K562 (cell line): ENCODE measurements around the gene SLC40A1. TPM values are rescaled to one million over a fixed set of nuclear protein-coding genes. Genes with fewer than 3 reads are reported as not detected.

Source experiments
- ATAC-seq: fragments of 200-7000 bp; cut with Tn5 transposase; 3 replicates; pipeline ENCODE4 v1.9.1; 2020; ENCODE audit warnings: moderate library complexity
- BruUV-seq: library from RNA; stranded (reverse); fragments of 400-500 nt; replicated peaks from 2 replicates; lab custom pipeline; 2021; lab: Mats Ljungman, UMichigan
- CTCF ChIA-PET: fragments of 300-600 bp; formaldehyde crosslinking; extraction: SDS; loops from one replicate; lab custom pipeline; 2021; ENCODE audit warnings: low intra/inter-chr PET ratio; lab: Yijun Ruan, JAX
- POLR2A ChIA-PET: fragments of 300-600, 350-650 bp; sonication (Branson Sonifier 250); formaldehyde crosslinking; extraction: SDS; loops from one replicate; lab custom pipeline; 2021; ENCODE audit warnings: antibody characterized with exemption, inconsistent platforms; lab: Yijun Ruan, JAX
- DNase-seq, 4 experiments: peaks; one replicate each; pipeline versions ENCODE4 v3.0.0 to v3.0.0-alpha.2; 2011 to 2018; ENCODE audit warnings: low spot score in 3 of 4, mixed read lengths in 3 of 4; ENCODE audit errors: extremely low read depth in 1 of 4
- FAIRE-seq: peaks from 2 replicates; lab custom pipeline; 2011; peaks lifted over from hg19 to GRCh38; lab: Jason Lieb, UNC
- H2AFZ ChIP-seq: 2 replicates; pipeline ENCODE4 v1.6.0; 2011; ENCODE audit warnings: low read depth, low read length, control low read depth, inconsistent platforms
- H3K27ac ChIP-seq: fragments of 200-600 bp; 3 replicates; pipeline ENCODE4 v1.8.0; 2011; ENCODE audit warnings: low read depth, mild to moderate bottlenecking, control low read depth, inconsistent platforms, low read length, moderate library complexity, mixed read lengths; ENCODE audit errors: extremely low read depth
- H3K27me3 ChIP-seq, 2 experiments: fragments of 300-600 bp in 1 of 2; 2 replicates in 1 of 2; 3 replicates in 1 of 2; pipeline versions ENCODE4 v1.6.0 to v1.8.0; 2011; ENCODE audit warnings: inconsistent platforms in 2 of 2, low read length in 2 of 2, mild to moderate bottlenecking in 1 of 2, mixed read lengths in 1 of 2, moderate library complexity in 1 of 2; ENCODE audit not compliant: control insufficient read depth in 2 of 2, insufficient read depth in 2 of 2
- H3K36me3 ChIP-seq: fragments of 300-600 bp; 3 replicates; pipeline ENCODE4 v1.8.0; 2011; ENCODE audit warnings: mild to moderate bottlenecking, low read length, inconsistent platforms; ENCODE audit not compliant: control insufficient read depth, insufficient read depth
- H3K4me1 ChIP-seq, 2 experiments: fragments of 200-600 bp in 1 of 2; replicated peaks in 1 of 2; 2 replicates in 1 of 2; 3 replicates in 1 of 2; pipeline versions ENCODE4 v1.5.1 to v1.8.0; 2011; ENCODE audit warnings: inconsistent platforms in 2 of 2, low read length in 2 of 2, mild to moderate bottlenecking in 1 of 2, mixed read lengths in 1 of 2, moderate library complexity in 1 of 2; ENCODE audit not compliant: control insufficient read depth in 2 of 2, insufficient read depth in 2 of 2
- H3K4me2 ChIP-seq: 2 replicates; pipeline ENCODE4 v1.6.1; 2011; ENCODE audit warnings: low read length, control low read depth, inconsistent platforms, mixed read lengths; ENCODE audit not compliant: insufficient read depth
- H3K4me3 ChIP-seq: fragments of 200-600 bp; sonication (generic), shearing (Covaris generic); 2 replicates; pipeline ENCODE4 v1.5.1; 2016; ENCODE audit warnings: control low read depth, inconsistent platforms
- H3K79me2 ChIP-seq: fragments of 200-600 bp; 3 replicates; pipeline ENCODE4 v1.8.0; 2011; ENCODE audit warnings: low read length, inconsistent platforms; ENCODE audit not compliant: control insufficient read depth, insufficient read depth
- H3K9ac ChIP-seq, 2 experiments: 2 replicates each; pipeline versions ENCODE4 v1.6.0 to v1.6.1; 2011; ENCODE audit warnings: low read depth in 2 of 2, low read length in 2 of 2, control low read depth in 1 of 2, inconsistent platforms in 1 of 2, mild to moderate bottlenecking in 1 of 2, mixed read lengths in 1 of 2; ENCODE audit not compliant: insufficient read depth in 1 of 2
- H3K9me1 ChIP-seq: one replicate; pipeline ENCODE4 v1.6.0; 2011; ENCODE audit warnings: inconsistent platforms, mild to moderate bottlenecking, low read length, moderate library complexity; ENCODE audit not compliant: control insufficient read depth, insufficient read depth
- H3K9me3 ChIP-seq: replicated peaks from 2 replicates; pipeline ENCODE4 v1.5.1; 2011; ENCODE audit warnings: low read depth, low read length, inconsistent platforms; ENCODE audit not compliant: control insufficient read depth, insufficient read depth
- H4K20me1 ChIP-seq: replicated peaks from 2 replicates; pipeline ENCODE4 v1.6.1; 2011; ENCODE audit warnings: low read length, inconsistent platforms, mixed read lengths; ENCODE audit not compliant: control insufficient read depth, insufficient read depth
- CGGBP1 ChIP-seq: fragments of 250-450 bp; sonication (Bioruptor Pico); IDR thresholded peaks from 2 replicates; pipeline ENCODE4 v1.9.0; 2021; ENCODE audit warnings: mild to moderate bottlenecking
- CTBP1 ChIP-seq: fragments of 450-650 bp; IDR thresholded peaks from 2 replicates; pipeline ENCODE4 v1.6.1; 2016; ENCODE audit warnings: borderline replicate concordance
- EWSR1 ChIP-seq: fragments of 450-650 bp; IDR thresholded peaks from 2 replicates; pipeline ENCODE4 v1.6.1; 2018; ENCODE audit warnings: borderline replicate concordance, mild to moderate bottlenecking, low read depth, moderate library complexity; ENCODE audit not compliant: partially characterized antibody
- FIP1L1 ChIP-seq: fragments of 200-400 bp; formaldehyde crosslinking; IDR thresholded peaks from 2 replicates; pipeline ENCODE4 v1.6.1; 2018; ENCODE audit warnings: mild to moderate bottlenecking, low read depth, low read length; ENCODE audit not compliant: poor library complexity, severe bottlenecking
- GABPB2 ChIP-seq: fragments of 250-450 bp; sonication (Bioruptor Pico); conservative IDR thresholded peaks from 2 replicates; pipeline ENCODE4 v1.5.1; 2021; ENCODE audit warnings: mild to moderate bottlenecking
- HDAC3 ChIP-seq: fragments of 450-650 bp; IDR thresholded peaks from 2 replicates; pipeline ENCODE4 v1.6.1; 2018; ENCODE audit warnings: borderline replicate concordance, mild to moderate bottlenecking, moderate library complexity; ENCODE audit not compliant: partially characterized antibody
- NFYB ChIP-seq: IDR thresholded peaks from 2 replicates; pipeline ENCODE4 v1.6.1; 2011; ENCODE audit warnings: mild to moderate bottlenecking, moderate library complexity; ENCODE audit not compliant: insufficient read length; ENCODE audit errors: extremely low read depth
- POLR2AphosphoS2 ChIP-seq: IDR thresholded peaks from 2 replicates; pipeline ENCODE4 v1.6.1; 2012; ENCODE audit warnings: low read length, improper control_type of control experiment
- RBBP5 ChIP-seq: fragments of 200-600 bp; sonication (generic); IDR thresholded peaks from 2 replicates; pipeline ENCODE4 v1.6.1; 2012; ENCODE audit warnings: borderline replicate concordance, mild to moderate bottlenecking, low read length, control low read depth, inconsistent platforms; ENCODE audit not compliant: insufficient read depth, poor library complexity, severe bottlenecking
- RBM17 ChIP-seq: fragments of 200-400 bp; formaldehyde crosslinking; IDR thresholded peaks from 2 replicates; pipeline ENCODE4 v1.6.1; 2017; ENCODE audit warnings: low read depth, mild to moderate bottlenecking, low read length, borderline replicate concordance
- SFPQ ChIP-seq: fragments of 200-400 bp; formaldehyde crosslinking; IDR thresholded peaks from 2 replicates; pipeline ENCODE4 v1.6.1; 2017; ENCODE audit warnings: mild to moderate bottlenecking, low read depth, low read length, moderate library complexity
- SMARCA4 ChIP-seq: fragments of 450-650 bp; IDR thresholded peaks from 2 replicates; pipeline ENCODE4 v1.6.1; 2016
- ZNF436 ChIP-seq: fragments of 250-450, 450-650 bp; sonication (Bioruptor Pico); formaldehyde crosslinking; IDR thresholded peaks from 2 replicates; pipeline ENCODE4 v1.7.0; 2020; ENCODE audit warnings: mild to moderate bottlenecking
- ZNF57 ChIP-seq: fragments of 450-650 bp; formaldehyde crosslinking; IDR thresholded peaks from 2 replicates; pipeline ENCODE4 v1.4.0; 2020; ENCODE audit warnings: mild to moderate bottlenecking, moderate library complexity
- ZSCAN29 ChIP-seq: fragments of 450-650 bp; IDR thresholded peaks from 2 replicates; pipeline ENCODE4 v1.6.1; 2017
- WGBS: fragments of 100-300 bp; shearing (Covaris generic); methylation state at CpG from one replicate; pipeline ENCODE4 v1.1.6; 2016; ENCODE audit warnings: low coverage, mixed read lengths; ENCODE audit not compliant: insufficient coverage; ENCODE audit errors: missing lambda C conversion rate; 5-methylcytosine and 5-hydroxymethylcytosine counted together
- in situ Hi-C: fragments of 300-500 bp; cut with MboI; formaldehyde crosslinking; loops from 4 replicates; pipeline ENCODE4 v1.15.0; 2018; ENCODE audit warnings: inconsistent platforms, mixed read lengths
- intact Hi-C: fragments of 100-400 bp; cut with micrococcal nuclease; formaldehyde crosslinking; loops from 2 replicates; pipeline ENCODE4 v1.14.2; 2022
- polyA plus RNA-seq, 8 experiments: library from polyadenylated mRNA; depleted of rRNA in 4 of 8; stranded (reverse) in 5 of 8; unstranded in 3 of 8; fragments of >200 nt; fragmentation: Nextera tagmentation in 2 of 8; fragmentation: Illumina TruSeq in 1 of 8; extraction: Ambion mirVana in 2 of 8; extraction: Trizol in 1 of 8; gene quantifications; 2 replicates each; pipeline versions ENCODE4 v1.2.1 to v1.2.3, GENCODE V29; 2011 to 2014; ENCODE audit warnings: inconsistent platforms in 1 of 8, missing spikeins in 1 of 8
- total RNA-seq, 7 experiments: library from RNA; depleted of rRNA in 6 of 7; stranded (reverse); fragments of >200 nt in 6 of 7; fragmentation: Illumina TruSeq in 2 of 7; extraction: Trizol in 2 of 7; gene quantifications; 2 replicates each; pipeline versions ENCODE4 v1.2.1 to v1.2.3, GENCODE V29; 2011 to 2021; ENCODE audit warnings: low replicate concordance in 1 of 7

Gene SLC40A1
- total and polyA plus RNA-seq, 9 of the 15 experiments (the other 6 are each of a cell fraction or from before 2014, with no cell fraction given): 42.2 to 95.9 (median 54.9) TPM

- H4K20me1 ChIP-seq: no peaks in the 10 kb centered on the region
- in situ Hi-C loops: no loop called here
- TF ChIP-seq RBM17 (no peak), HDAC3 (no peak), SMARCA4 (no peak), GABPB2 (CRISPR knock-in tag) (no peak), CGGBP1 (CRISPR knock-in tag) (no peak), NFYB (no peak), POLR2AphosphoS2 (no peak), ZNF436 (CRISPR knock-in tag) (no peak), ZSCAN29 (no peak), CTBP1 (no peak), EWSR1 (no peak), ZNF57 (CRISPR knock-in tag) (no peak), RBBP5 (no peak), SFPQ (no peak), FIP1L1 (no peak)
- TF ChIP-seq, all 486 proteins: peak for 0
- FAIRE-seq: no peak
- no peaks in the 10 kb centered on the region for H3K9me1 ChIP-seq
- H3K79me2 ChIP-seq: no peaks in the 10 kb centered on the region
- no peak overlapping the region for H3K4me3 ChIP-seq
- no peak for DNase-seq
- no TSS peak for BruUV-seq
- ChIA-PET POLR2A (no interaction called here), CTCF (no interaction called here)
- 100% methylated on average over 1 of the region's 1 CpG for WGBS
- H3K9me3 ChIP-seq: no peaks in the 10 kb centered on the region
- intact Hi-C loops: no loop called here
- H3K27ac ChIP-seq: no peak overlapping the region
- H3K4me2 ChIP-seq: no peak overlapping the region
- no peak for ATAC-seq
- peaks cover 0 to 14% of the 10 kb centered on the region in 2 experiments; a peak in 3 of 5 replicates for H3K4me1 ChIP-seq
- H3K9ac ChIP-seq: no peak overlapping the region
- no peaks in the 10 kb centered on the region for H3K27me3 ChIP-seq
- H3K36me3 ChIP-seq: no peaks in the 10 kb centered on the region
- H2AFZ ChIP-seq: no peak overlapping the region
These were observed 47.2 kb upstream of the SLC40A1 start for GRCh38 chr2:189627789-189628188.
